ENCODE data around the gene CFAP53. TPM values are rescaled to one million over a fixed set of nuclear protein-coding genes. Genes with fewer than 3 reads are reported as not detected.
A peak's percentile ranks its signal among the peaks of the same experiment; 100 is the strongest.

CFAP53 gene
- total RNA-seq, 2 donors from 2014 or later = 0.37 to 0.66 TPM

DNA sequence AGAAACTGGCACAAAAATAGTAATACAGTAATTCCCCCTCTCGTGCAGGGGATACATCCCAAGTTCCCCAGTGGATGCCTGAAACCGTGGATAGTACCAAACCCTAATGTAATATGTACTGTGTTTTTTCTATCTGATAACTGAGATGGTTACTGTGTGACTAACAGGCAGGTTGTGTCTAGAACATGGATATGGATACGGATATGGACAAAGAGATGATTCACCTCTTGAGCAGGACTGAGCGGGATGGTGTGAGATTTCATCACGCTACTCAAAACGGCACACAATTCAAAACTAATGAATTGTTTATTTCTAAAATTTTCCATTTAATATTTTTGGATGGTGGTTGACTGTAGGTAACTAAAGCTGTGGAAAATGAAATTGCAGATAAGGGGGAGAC is 11.6 kb upstream of the CFAP53 start:
- H3K27me3 ChIP-seq (ENCODE audit: control insufficient read depth, insufficient read depth, low read length, poor library complexity, severe bottlenecking) = no peaks in the 10 kb centered on the region
- peaks cover 10% of the 10 kb centered on the region for H3K9me3 ChIP-seq (ENCODE audit: control insufficient read depth, low read length)
- peaks cover 64% of the 10 kb centered on the region for H3K36me3 ChIP-seq (ENCODE audit: control insufficient read depth, insufficient read depth, low read length)
- H3K27ac ChIP-seq (ENCODE audit: low read depth, low read length) = no peak overlapping the region
- no peak overlapping the region for H3K4me3 Mint-ChIP-seq
- H3K9me3 Mint-ChIP-seq = no peaks in the 10 kb centered on the region
- H3K27me3 Mint-ChIP-seq (ENCODE audit: insufficient read depth) = no peaks in the 10 kb centered on the region
- no peak overlapping the region for H3K27ac Mint-ChIP-seq
- no peak for DNase-seq
- TF ChIP-seq, protein P1, sequence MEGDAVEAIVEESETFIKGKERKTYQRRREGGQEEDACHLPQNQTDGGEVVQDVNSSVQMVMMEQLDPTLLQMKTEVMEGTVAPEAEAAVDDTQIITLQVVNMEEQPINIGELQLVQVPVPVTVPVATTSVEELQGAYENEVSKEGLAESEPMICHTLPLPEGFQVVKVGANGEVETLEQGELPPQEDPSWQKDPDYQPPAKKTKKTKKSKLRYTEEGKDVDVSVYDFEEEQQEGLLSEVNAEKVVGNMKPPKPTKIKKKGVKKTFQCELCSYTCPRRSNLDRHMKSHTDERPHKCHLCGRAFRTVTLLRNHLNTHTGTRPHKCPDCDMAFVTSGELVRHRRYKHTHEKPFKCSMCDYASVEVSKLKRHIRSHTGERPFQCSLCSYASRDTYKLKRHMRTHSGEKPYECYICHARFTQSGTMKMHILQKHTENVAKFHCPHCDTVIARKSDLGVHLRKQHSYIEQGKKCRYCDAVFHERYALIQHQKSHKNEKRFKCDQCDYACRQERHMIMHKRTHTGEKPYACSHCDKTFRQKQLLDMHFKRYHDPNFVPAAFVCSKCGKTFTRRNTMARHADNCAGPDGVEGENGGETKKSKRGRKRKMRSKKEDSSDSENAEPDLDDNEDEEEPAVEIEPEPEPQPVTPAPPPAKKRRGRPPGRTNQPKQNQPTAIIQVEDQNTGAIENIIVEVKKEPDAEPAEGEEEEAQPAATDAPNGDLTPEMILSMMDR (conservative IDR thresholded peaks at IDR 0.05) = no peak
- 89 to 91% methylated on average over 3 to 6 of the region's 6 CpGs for WGBS, 2 experiments (ENCODE audit: insufficient coverage in 1 of 2, insufficient read length in 1 of 2)
- no peak overlapping the region for H3K9ac ChIP-seq (ENCODE audit: extremely low read depth, low read length, poor library complexity, severe bottlenecking)
- peak overlapping the region; percentile 3 for H3K4me3 ChIP-seq (ENCODE audit: low read length)
- peaks cover 64% of the 10 kb centered on the region for H3K36me3 Mint-ChIP-seq (ENCODE audit: low read depth)
- H3K4me1 ChIP-seq (ENCODE audit: control insufficient read depth, insufficient read depth, low read length) = no peaks in the 10 kb centered on the region
- peaks cover 30% of the 10 kb centered on the region for H3K4me1 Mint-ChIP-seq

DNA sequence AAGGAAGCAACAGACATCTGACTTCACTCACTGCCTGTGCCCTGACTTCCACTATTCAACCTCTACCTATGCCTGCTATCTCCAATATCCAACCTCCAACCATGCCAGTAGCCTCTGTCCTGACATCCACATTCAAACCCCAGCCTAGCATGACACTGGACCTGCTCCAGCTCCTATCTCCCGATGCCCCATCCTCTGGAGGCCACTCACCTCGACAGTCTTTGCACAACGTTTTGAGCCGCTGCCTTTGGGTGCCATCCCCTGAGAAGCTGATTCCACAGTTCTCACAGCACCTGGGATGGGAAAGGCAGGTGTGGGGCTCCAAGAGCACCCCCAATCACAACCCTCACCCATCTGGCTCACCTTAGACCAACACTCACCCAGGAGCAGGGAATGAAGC is 10.2 kb upstream of the CFAP53 start:
- no peak for DNase-seq
- no peaks in the 10 kb centered on the region for H3K27me3 ChIP-seq (ENCODE audit: control insufficient read depth, insufficient read depth, low read length, poor library complexity, severe bottlenecking)
- no peaks in the 10 kb centered on the region for H3K9me3 Mint-ChIP-seq
- H3K27me3 Mint-ChIP-seq (ENCODE audit: insufficient read depth) = no peaks in the 10 kb centered on the region
- H3K9me3 ChIP-seq (ENCODE audit: control insufficient read depth, low read length) = peaks cover 10% of the 10 kb centered on the region
- H3K27ac ChIP-seq (ENCODE audit: low read depth, low read length) = no peak overlapping the region
- no peak overlapping the region for H3K4me3 Mint-ChIP-seq
- H3K36me3 Mint-ChIP-seq (ENCODE audit: low read depth) = peaks cover 68% of the 10 kb centered on the region
- no peak overlapping the region for H3K4me3 ChIP-seq (ENCODE audit: low read length)
- TF ChIP-seq, protein P1 (conservative IDR thresholded peaks at IDR 0.05) = no peak
- 89 to 97% methylated on average over 3 to 4 of the region's 4 CpGs for WGBS, 2 experiments (ENCODE audit: insufficient coverage in 1 of 2, insufficient read length in 1 of 2)
- peaks cover 70% of the 10 kb centered on the region for H3K36me3 ChIP-seq (ENCODE audit: control insufficient read depth, insufficient read depth, low read length)
- H3K4me1 ChIP-seq (ENCODE audit: control insufficient read depth, insufficient read depth, low read length) = no peaks in the 10 kb centered on the region
- H3K9ac ChIP-seq (ENCODE audit: extremely low read depth, low read length, poor library complexity, severe bottlenecking) = no peak overlapping the region
- no peak overlapping the region for H3K27ac Mint-ChIP-seq
- peaks cover 30% of the 10 kb centered on the region for H3K4me1 Mint-ChIP-seq

DNA sequence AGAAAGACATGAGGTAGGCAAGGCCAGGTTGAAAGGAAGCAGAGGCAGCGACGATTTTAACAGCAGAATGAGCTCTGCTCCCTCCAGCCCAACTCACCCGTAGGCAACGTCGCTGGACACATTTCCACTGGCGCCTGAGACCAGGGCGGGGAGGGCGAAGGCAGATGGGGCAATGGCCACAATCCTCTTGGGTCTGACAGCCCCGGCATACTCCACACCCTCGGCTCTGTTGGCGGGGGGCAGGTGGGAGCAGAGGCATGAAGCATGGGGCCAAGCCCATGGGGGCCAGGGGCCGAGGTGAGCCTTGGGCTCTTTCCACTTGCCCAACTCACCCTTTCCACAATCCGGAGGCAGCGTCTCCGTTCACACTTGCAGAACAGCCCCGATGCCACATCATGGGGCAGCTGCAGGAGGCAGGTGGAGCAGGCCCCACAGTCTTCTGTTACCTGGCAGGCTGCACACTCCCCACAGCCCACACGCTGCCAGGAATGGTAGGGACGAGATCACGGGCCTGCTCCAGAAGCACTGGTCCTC is 9.3 kb upstream of the CFAP53 start:
- no peak for DNase-seq
- Histone ChIP-seq H3K9me3 (ENCODE audit: control insufficient read depth, low read length) (peaks cover 10% of the 10 kb centered on the region), H3K9ac (ENCODE audit: extremely low read depth, low read length, poor library complexity, severe bottlenecking) (no peak overlapping the region), H3K4me1 (ENCODE audit: control insufficient read depth, insufficient read depth, low read length) (no peaks in the 10 kb centered on the region), H3K4me3 (ENCODE audit: low read length) (no peak overlapping the region), H3K27me3 (ENCODE audit: control insufficient read depth, insufficient read depth, low read length, poor library complexity, severe bottlenecking) (no peaks in the 10 kb centered on the region), H3K27ac (ENCODE audit: low read depth, low read length) (no peak overlapping the region), H3K36me3 (ENCODE audit: control insufficient read depth, insufficient read depth, low read length) (peaks cover 79% of the 10 kb centered on the region)
- Mint-ChIP-seq H3K4me3 (no peak overlapping the region), H3K27ac (no peak overlapping the region), H3K36me3 (ENCODE audit: low read depth) (peaks cover 73% of the 10 kb centered on the region), H3K9me3 (no peaks in the 10 kb centered on the region), H3K27me3 (ENCODE audit: insufficient read depth) (no peaks in the 10 kb centered on the region), H3K4me1 (peaks cover 24% of the 10 kb centered on the region)
- 95 to 100% methylated on average over 4 to 19 of the region's 19 CpGs for WGBS, 2 experiments (ENCODE audit: insufficient coverage in 1 of 2, insufficient read length in 1 of 2)
- TF ChIP-seq, protein P1 (conservative IDR thresholded peaks at IDR 0.05) = no peak
